ENCODE measurements around the gene KCNIP2.

KCNIP2 gene

DNA sequence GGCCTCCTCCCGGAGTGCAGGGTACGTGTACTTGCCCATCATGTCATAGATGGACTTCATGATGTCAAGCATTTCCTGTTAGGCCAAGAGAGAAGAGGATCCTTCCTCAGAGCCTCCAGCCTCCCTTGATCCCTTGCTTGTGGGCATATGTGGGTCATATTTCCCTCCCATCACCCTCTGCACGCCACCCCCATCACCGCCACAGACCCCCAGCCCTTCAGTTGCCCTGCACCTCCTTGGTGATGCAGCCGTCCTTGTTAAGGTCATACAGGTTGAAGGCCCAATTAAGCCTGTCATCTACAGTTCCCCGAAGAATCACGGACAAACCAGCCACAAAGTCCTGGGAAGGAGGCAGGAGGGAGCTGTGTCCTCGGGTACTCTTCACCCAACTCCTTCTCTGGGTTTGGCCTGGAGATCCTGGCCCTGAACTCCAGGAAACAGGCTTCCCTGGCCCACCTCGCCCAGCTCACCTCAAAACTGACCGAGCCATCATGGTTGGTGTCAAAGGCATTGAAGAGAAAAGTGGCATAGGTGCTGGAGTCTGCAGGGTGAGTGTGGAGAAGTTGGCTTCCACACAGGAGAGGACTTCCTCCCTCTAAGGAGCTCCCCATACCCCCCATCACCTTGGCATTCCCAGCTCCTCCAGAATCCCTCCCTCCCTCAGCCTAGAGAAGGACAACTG, 15.5 kb downstream of the KCNIP2 start:
- no peak overlapping the region for H3K4me3 ChIP-seq (ENCODE audit: low read depth, low read length)
- TF ChIP-seq CTCF (IDR thresholded peaks at IDR 0.05; ENCODE audit: borderline replicate concordance, insufficient read depth, low read depth, low read length): no peak

- no peak for TF ChIP-seq CTCF (IDR thresholded peaks at IDR 0.05; ENCODE audit: borderline replicate concordance, insufficient read depth, low read depth, low read length)
- H3K4me3 ChIP-seq (ENCODE audit: low read depth, low read length): no peak overlapping the region
These were observed 16.7 kb downstream of the KCNIP2 start for GRCh38 chr10:101826852-101827434.

GRCh38 chr10:101824736-101825135, 18.9 kb downstream of the KCNIP2 start:
- TF ChIP-seq CTCF (IDR thresholded peaks at IDR 0.05; ENCODE audit: borderline replicate concordance, insufficient read depth, low read depth, low read length): no peak
- H3K4me3 ChIP-seq (ENCODE audit: low read depth, low read length): no peak overlapping the region

DNA sequence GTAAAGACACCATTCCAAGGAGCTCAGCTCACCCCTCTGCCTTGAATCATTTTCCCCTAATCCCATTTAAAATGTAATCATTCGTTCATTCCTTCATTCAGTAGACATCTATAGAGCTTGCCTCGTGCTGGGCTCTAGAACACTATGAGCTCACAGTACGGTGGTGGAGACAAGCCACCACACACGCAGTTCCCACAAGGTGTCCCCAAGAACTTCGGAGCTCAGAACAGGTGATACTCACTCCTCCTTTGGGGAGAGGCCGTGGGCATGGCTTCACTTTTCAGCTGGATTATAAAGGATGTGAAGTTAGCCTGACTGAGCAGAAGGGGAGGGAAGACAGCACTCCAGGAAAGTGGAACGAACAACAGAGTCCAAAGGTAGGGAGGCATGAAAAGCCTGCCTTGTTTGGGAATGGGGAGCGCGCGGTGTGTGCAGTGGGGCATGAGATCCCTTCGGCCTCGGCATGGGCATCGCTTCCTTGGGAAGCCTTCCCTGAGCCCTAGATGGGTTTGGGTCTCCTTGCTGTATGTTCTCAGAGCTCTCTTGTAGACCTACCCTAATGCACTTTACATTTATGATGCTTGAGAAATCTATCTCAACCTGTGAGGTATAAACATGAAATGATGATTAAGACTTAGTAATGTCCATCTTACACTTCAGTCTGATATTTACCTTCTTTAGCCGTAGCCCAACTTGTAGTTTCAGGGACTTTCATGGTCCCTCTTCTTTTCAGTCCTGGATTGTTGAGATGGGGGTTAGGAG, 24.5 kb downstream of the KCNIP2 start:
- TF ChIP-seq CTCF (IDR thresholded peaks at IDR 0.05; ENCODE audit: borderline replicate concordance, insufficient read depth, low read depth, low read length): no peak
- H3K4me3 ChIP-seq (ENCODE audit: low read depth, low read length): peak overlapping the region; percentile 96

GRCh38 chr10:101818119-101818871, 25.3 kb downstream of the KCNIP2 start, which contains the start of gene OGA:
Gene OGA, minus strand, starts transcription at chr10:101818444. Its CDS starts 422 bp downstream, at chr10:101818022.
- peak within 1 kb of the TSS; percentile 96 for H3K4me3 ChIP-seq (ENCODE audit: low read depth, low read length)
- TF ChIP-seq CTCF (IDR thresholded peaks at IDR 0.05; ENCODE audit: borderline replicate concordance, insufficient read depth, low read depth, low read length): no peak

- no peak for TF ChIP-seq CTCF (IDR thresholded peaks at IDR 0.05; ENCODE audit: borderline replicate concordance, insufficient read depth, low read depth, low read length)
- H3K4me3 ChIP-seq (ENCODE audit: low read depth, low read length): peak overlapping the region; percentile 96
These were observed 26.1 kb downstream of the KCNIP2 start for GRCh38 chr10:101817337-101818118.

All from GM12875 (cell line).